ENCODE measurements around the gene C1R.

DNA sequence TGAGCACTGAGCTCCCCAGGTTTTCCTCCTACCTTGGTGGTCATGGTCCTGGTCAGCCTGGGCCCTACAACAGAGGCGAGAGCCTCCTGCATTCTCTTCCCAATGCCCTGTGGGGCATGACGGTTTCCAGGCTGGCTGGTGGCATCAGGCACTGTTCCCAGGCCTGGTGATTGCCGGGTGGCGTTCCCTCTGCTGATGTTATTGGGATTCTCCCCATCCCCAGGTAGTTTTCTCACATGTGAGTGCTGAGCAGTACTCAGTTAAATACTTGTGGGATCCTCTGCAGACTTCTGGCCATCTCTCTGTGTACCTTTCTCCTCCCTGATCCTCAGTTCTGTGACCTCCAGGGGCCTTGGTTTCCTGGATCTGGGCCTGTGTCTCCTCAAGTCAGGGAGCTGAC lies 15.8 kb downstream of the C1R start:
- TF ChIP-seq POLR2AphosphoS5 (IDR thresholded peaks at IDR 0.05; ENCODE audit: low read depth, low read length) (no peak), SIN3A (IDR thresholded peaks at IDR 0.05; ENCODE audit: borderline replicate concordance, insufficient read depth, low read depth, low read length) (no peak), TCF7L2 (IDR thresholded peaks at IDR 0.05; ENCODE audit: low read depth, low read length) (no peak)
- TF ChIP-seq, protein P1, sequence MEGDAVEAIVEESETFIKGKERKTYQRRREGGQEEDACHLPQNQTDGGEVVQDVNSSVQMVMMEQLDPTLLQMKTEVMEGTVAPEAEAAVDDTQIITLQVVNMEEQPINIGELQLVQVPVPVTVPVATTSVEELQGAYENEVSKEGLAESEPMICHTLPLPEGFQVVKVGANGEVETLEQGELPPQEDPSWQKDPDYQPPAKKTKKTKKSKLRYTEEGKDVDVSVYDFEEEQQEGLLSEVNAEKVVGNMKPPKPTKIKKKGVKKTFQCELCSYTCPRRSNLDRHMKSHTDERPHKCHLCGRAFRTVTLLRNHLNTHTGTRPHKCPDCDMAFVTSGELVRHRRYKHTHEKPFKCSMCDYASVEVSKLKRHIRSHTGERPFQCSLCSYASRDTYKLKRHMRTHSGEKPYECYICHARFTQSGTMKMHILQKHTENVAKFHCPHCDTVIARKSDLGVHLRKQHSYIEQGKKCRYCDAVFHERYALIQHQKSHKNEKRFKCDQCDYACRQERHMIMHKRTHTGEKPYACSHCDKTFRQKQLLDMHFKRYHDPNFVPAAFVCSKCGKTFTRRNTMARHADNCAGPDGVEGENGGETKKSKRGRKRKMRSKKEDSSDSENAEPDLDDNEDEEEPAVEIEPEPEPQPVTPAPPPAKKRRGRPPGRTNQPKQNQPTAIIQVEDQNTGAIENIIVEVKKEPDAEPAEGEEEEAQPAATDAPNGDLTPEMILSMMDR (IDR thresholded peaks at IDR 0.05): no peak
- TF ChIP-seq, protein P2, sequence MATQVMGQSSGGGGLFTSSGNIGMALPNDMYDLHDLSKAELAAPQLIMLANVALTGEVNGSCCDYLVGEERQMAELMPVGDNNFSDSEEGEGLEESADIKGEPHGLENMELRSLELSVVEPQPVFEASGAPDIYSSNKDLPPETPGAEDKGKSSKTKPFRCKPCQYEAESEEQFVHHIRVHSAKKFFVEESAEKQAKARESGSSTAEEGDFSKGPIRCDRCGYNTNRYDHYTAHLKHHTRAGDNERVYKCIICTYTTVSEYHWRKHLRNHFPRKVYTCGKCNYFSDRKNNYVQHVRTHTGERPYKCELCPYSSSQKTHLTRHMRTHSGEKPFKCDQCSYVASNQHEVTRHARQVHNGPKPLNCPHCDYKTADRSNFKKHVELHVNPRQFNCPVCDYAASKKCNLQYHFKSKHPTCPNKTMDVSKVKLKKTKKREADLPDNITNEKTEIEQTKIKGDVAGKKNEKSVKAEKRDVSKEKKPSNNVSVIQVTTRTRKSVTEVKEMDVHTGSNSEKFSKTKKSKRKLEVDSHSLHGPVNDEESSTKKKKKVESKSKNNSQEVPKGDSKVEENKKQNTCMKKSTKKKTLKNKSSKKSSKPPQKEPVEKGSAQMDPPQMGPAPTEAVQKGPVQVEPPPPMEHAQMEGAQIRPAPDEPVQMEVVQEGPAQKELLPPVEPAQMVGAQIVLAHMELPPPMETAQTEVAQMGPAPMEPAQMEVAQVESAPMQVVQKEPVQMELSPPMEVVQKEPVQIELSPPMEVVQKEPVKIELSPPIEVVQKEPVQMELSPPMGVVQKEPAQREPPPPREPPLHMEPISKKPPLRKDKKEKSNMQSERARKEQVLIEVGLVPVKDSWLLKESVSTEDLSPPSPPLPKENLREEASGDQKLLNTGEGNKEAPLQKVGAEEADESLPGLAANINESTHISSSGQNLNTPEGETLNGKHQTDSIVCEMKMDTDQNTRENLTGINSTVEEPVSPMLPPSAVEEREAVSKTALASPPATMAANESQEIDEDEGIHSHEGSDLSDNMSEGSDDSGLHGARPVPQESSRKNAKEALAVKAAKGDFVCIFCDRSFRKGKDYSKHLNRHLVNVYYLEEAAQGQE (IDR thresholded peaks at IDR 0.05; ENCODE audit: insufficient read depth in 1 of 2, low read depth in 2 of 2, low read length in 1 of 2): no peak

Measured in Panc1 (cell line).